ENCODE results near the gene NCOA5.

DNA sequence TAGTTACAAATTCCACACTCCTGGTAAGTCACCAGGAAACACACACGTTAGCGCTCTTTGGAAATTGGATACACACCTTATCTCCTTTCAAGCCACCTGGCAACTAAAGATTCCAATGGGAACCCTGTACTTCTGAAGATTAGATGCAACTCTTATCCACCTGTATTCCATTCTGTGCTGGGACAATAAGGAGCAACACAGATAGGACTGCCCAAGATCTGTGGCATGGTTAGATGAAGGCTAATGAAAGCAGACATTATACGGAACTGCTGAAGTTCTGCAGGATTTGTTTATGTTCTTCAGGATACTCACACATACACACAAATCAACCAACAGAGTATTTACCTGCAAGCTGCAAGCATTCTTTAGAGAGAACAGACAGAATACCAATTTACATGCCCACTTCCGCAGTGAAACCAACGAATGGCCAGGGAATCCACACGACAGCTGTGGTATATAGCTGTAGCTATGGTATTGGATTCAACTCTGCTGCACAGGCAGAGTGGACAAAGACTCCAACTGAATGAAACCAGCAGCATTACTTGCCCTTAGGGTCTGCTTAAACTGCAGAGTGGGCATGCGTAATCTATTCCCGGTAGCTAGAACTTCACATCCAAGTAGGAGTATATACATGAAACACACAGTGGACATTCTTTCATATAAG lies 12.0 kb downstream of the NCOA5 start:
- TF ChIP-seq, protein P1, sequence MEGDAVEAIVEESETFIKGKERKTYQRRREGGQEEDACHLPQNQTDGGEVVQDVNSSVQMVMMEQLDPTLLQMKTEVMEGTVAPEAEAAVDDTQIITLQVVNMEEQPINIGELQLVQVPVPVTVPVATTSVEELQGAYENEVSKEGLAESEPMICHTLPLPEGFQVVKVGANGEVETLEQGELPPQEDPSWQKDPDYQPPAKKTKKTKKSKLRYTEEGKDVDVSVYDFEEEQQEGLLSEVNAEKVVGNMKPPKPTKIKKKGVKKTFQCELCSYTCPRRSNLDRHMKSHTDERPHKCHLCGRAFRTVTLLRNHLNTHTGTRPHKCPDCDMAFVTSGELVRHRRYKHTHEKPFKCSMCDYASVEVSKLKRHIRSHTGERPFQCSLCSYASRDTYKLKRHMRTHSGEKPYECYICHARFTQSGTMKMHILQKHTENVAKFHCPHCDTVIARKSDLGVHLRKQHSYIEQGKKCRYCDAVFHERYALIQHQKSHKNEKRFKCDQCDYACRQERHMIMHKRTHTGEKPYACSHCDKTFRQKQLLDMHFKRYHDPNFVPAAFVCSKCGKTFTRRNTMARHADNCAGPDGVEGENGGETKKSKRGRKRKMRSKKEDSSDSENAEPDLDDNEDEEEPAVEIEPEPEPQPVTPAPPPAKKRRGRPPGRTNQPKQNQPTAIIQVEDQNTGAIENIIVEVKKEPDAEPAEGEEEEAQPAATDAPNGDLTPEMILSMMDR (IDR thresholded peaks at IDR 0.05) = no peak
- no peak for TF ChIP-seq POLR2A (IDR thresholded peaks at IDR 0.05; ENCODE audit: low read depth)
- no peak for TF ChIP-seq POLR2AphosphoS5 (IDR thresholded peaks at IDR 0.05)
